GM19240 (cell line): ENCODE measurements around the gene PDXK.
"Not testable (repeated sequence)": the region's sequence is repeated elsewhere in the genome, so short reads cannot be mapped to it uniquely, and the experiment has no call there.

ENCODE experiments used
- DNase-seq: peaks from one replicate; pipeline ENCODE4 v3.0.0; 2011; ENCODE audit warnings: low spot score; ENCODE audit not compliant: insufficient read length

PDXK gene

GRCh38 chr21:43718872-43719747 is at the start of gene PDXK:
Gene PDXK, plus strand, starts transcription at chr21:43719129. Its CDS starts 166 bp downstream, at chr21:43719295.
- peak; percentile 61 for DNase-seq

- no peak for DNase-seq
Measured at GRCh38 chr21:43669828-43670605, 48.9 kb upstream of the PDXK start.

- no peak for DNase-seq
Measured at GRCh38 chr21:43675871-43676270, 43.1 kb upstream of the PDXK start.

GRCh38 chr21:43676391-43676790 is 42.5 kb upstream of the PDXK start:
- no peak for DNase-seq

GRCh38 chr21:43679951-43680350 is 39.0 kb upstream of the PDXK start:
- DNase-seq = no peak

GRCh38 chr21:43680421-43680820 is 38.5 kb upstream of the PDXK start:
- not testable (repeated sequence) for DNase-seq

GRCh38 chr21:43681650-43682049 is 37.3 kb upstream of the PDXK start:
- DNase-seq = no peak

- no peak for DNase-seq
Measured at GRCh38 chr21:43684424-43684823, 34.5 kb upstream of the PDXK start.

GRCh38 chr21:43686811-43687565 is 31.9 kb upstream of the PDXK start:
- no peak for DNase-seq

- DNase-seq = no peak
Measured at GRCh38 chr21:43687566-43688399, 31.1 kb upstream of the PDXK start.

GRCh38 chr21:43688906-43689305 is 30.0 kb upstream of the PDXK start:
- no peak for DNase-seq

GRCh38 chr21:43689556-43690337 is 29.2 kb upstream of the PDXK start:
- no peak for DNase-seq

GRCh38 chr21:43690346-43690745 is 28.6 kb upstream of the PDXK start:
- DNase-seq = no peak

GRCh38 chr21:43691086-43691795 is 27.7 kb upstream of the PDXK start:
- DNase-seq = no peak

GRCh38 chr21:43691801-43692200 is 27.1 kb upstream of the PDXK start:
- DNase-seq = no peak

GRCh38 chr21:43692949-43693348 is 26.0 kb upstream of the PDXK start:
- DNase-seq = no peak

GRCh38 chr21:43693981-43694380 is 24.9 kb upstream of the PDXK start:
- no peak for DNase-seq

GRCh38 chr21:43694437-43695079 is 24.4 kb upstream of the PDXK start:
- no peak for DNase-seq

- DNase-seq = no peak
Measured at GRCh38 chr21:43696214-43696613, 22.7 kb upstream of the PDXK start.
